Forelimb muscle (tissue), 1 donor: ENCODE data around the gene CPN2. TPM values are rescaled to one million over a fixed set of nuclear protein-coding genes. Genes with fewer than 3 reads are reported as not detected.

Source experiments
- DNase-seq: peaks from one replicate; pipeline ENCODE4 v3.0.0-alpha.2; 2013; ENCODE audit warnings: low read depth
- polyA plus RNA-seq: library from polyadenylated mRNA; unstranded; fragments of 120-200 nt; gene quantifications from one replicate; pipeline ENCODE4 v1.2.1, GENCODE V29; 2013; ENCODE audit not compliant: insufficient read length

CPN2 gene
- polyA plus RNA-seq, 1 donor: not detected

DNA sequence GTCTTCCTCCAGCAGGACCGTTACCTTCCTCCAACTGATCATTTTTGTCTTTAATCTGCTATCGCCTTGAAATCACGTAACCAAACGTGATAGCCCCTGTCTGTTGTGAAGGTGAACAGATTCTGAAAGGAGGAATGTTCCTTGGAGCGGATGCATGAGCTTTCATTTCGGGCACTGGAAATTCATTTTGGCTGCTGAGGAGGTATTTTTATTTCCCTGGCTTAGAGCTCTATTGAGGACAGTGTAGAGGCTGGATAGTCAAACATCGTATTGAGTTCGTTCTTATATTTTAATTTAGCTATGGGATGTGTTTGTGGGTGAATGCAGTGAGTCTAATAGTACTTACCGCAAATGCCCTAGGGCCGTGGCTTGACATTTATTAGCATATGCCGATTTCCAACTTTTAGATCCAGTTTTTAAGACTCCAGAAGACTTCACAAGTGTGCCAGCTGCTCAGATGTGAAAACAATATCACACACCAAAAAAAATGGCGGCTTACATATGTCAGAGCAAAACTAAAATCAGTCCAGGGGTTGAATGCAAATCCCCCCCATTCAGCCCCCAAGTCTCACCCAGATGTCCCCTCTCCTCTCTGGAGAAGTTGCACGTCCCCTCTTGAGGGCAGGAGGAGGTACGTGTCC, 22.1 kb downstream of the CPN2 start:
- no peak for DNase-seq

- no peak for DNase-seq
Observed at GRCh38 chr3:194328053-194328657, 23.0 kb downstream of the CPN2 start.

GRCh38 chr3:194327218-194328052, 23.7 kb downstream of the CPN2 start:
- no peak for DNase-seq

DNA sequence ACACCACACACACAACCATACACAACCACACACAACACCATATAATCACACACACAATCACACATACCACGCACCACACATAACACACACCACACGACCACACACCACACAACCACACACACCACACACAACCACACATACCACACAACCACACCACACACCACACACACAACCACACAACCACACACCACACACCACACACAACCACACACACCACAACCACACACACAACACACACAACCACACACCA, 24.2 kb downstream of the CPN2 start:
- no peak for DNase-seq

GRCh38 chr3:194326192-194326967, 24.7 kb downstream of the CPN2 start:
- DNase-seq: no peak

DNA sequence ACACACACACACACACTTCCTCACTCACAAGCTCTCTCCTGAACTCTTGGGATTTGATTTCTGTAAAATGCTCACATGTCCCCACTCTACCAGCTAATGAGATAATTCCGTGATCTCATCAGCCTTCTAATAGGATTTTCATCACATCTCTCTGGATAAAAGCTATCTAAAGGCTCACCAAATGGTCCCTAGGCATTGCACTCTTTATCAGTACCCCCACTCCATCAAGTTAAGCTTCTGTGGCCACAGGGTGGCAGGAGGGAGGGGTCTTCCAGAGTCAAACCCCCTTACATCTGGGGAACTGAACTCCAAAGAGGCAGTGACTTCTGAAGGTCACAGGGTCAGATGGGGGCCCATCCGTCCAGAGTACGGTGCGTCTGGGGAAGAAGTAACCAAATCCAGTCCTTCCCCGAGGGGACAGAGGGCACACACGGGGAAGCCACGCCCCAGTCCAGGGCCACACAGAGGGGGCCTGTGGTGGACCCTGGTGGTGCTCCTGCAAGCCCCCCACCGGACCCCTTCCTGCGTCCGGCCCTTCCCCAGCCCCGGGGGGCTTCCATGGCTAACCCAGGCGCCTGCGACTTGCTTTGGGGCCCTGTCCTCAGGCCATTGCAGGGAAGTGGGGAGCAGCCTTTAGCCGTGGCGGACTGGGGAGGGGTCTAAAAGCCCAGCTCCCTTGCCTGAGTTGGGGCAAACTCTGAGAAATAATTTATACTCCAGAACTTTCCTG, 25.5 kb downstream of the CPN2 start:
- DNase-seq: no peak

DNA sequence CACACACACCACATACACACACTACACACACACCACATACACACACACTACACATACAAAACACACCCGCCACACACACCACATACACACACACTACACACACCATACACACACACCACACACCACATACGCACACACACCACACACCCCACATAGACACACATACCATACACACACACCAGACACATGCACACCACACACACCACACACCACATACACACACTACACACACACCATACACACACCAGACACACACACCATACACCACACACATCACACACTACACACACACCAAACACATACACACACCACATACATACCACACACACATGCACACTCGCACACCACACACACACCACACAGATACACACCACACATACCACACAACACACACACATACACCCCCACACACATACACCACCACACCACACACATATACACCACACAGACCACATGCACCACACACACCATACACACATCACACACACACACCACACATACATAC, 26.3 kb downstream of the CPN2 start:
- DNase-seq: no peak

- no peak for DNase-seq
Observed at GRCh38 chr3:194323785-194324735, 27.1 kb downstream of the CPN2 start.

GRCh38 chr3:194322678-194323211, 28.4 kb downstream of the CPN2 start:
- no peak for DNase-seq

- DNase-seq: no peak
Observed at GRCh38 chr3:194321693-194322640, 29.2 kb downstream of the CPN2 start.

DNA sequence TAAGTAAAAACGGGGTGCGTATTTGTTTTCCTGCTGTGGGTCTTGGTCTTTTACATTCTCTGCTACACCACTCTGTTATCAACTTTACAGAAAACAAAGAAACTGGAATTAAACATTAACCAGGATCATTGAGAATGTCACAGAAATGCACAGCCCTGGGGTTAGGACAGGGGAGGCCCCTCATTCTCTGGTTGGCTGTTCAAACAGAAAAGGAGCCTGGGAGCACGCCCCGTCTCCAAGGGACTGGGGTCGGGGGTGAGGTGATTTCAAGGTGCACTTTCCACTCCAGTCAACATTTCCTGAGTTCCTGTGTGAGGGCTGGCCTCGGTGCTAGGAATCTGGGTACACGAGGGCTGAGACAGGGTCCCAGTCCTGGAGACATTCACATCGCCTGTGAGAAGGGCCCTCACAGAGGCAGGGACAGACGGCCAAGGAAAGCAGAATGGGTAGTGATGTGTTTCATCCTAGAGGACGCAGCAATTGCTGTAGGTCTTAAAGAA, 30.3 kb downstream of the CPN2 start:
- no peak for DNase-seq

DNA sequence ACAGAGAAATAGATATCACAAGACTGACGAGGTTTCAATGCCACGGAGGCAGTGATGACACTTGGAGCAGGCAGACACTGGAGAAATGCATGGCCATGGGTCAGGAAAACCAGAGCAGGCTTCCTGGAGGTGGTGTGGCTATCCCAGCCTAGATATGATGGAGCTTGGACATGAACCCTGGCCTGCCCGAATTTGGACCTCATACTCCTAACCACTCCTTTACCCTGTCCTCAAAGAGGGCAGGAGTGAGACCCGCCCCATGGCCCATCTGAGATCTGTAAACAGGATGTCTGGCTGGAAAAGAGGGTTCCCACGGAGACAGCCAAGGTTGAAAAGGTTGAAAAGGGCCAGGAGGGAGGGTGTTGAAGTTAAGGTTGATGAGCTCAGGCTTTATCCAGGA, 31.0 kb downstream of the CPN2 start:
- no peak for DNase-seq

DNA sequence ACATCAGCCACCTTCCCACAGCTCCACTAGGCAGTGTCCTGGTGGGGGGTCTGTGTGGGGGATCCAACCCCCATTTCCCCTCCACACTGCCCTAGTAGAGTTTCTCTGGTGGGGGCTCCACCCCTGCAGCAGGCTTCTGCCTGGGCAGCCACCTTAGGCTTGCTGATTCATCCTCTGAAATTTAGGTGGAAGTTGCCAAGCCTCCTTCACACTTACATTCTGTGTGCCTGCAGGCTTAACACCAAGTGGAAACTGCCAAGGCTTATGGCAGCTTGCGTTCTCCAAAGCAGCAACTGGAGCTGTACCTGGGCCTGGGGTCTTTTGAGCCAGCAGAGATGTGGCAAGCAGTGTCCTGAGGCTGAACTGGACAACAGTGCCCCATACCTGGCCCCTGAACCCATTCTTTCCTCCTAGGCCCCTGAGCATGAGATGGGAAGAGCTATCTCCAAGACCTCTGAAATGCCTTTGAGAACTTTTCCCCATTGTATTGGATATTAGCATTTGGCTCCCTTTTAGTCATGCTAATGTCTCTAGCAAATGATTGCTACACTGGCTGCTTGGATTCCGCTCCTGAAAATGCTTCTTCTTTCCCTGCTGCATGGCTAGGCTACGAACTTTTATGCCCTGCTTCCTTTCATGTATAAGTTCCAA, 32.5 kb downstream of the CPN2 start:
- DNase-seq: no peak

DNA sequence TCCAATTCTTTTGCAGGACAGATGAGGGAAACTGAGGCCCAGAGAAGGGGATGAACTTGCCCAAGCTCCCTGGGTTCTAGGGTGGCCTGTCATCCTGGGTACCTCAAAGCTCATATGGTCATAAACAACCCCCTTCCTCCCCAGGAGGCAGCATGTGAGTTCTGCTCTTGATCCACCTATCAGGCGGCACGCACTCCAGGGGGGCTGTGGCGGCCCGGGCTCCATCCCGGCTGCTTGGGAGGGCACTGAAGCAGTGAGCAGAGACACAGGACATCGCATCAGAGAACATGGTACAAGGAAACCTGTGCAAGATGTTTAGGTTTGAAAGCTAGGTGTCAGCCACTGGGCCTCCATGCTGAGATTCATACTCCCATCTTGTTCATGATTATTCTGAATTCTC, 34.2 kb downstream of the CPN2 start:
- no peak for DNase-seq

DNA sequence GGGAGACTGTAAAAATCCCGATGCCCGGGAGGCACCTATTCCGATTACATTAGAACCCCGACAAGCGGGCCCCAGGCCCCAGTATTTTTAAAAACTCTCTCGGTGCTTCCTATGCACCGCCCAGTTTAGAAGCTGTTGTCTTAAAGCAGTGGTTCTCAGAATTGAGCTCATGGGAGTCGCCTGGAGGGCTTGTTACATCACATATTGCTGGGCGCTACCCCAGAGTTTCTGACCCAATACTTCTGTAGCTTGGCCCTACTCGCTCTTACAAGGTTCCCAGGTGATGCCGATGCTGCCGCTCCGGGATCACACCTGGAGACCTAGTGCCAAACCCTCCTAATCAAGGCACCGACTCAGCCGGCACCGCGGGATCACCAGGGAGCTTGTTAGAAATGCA, 35.2 kb downstream of the CPN2 start:
- no peak for DNase-seq

- DNase-seq: peak; percentile 53
Observed at GRCh38 chr3:194315088-194315964, 35.8 kb downstream of the CPN2 start.

DNA sequence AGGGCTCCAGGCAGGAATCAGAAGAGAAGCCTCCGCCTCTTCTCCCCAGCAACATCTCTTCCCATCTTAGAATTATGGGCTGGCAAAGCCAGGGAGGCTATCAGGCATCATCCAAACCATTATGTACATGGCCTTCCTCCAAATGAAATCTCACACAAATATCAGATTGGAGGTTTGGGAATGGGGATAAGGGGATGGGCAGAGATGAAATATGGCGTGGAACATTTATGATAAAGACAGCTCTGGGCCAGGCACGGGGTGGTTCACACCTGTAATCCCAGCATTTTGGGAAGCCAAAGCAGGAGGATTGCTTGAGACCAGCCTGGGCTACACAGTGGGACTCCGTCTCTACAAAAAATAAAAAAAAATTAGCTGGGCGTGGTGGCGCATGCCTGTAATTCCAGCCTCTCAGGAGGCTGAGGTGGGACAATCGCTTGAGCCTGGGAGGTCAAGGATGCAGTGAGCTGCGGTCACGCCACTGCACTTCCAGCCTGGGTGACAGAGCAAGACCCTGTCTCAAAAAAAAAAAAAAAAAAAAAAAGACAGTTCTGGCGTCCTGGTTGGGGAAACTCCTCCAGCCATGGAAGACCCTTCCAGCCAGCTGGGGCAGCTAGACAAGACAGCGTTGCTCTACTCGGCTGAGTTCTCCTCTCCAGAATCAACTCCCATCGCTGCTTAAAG, 36.6 kb downstream of the CPN2 start:
- DNase-seq: no peak
